ENCODE measurements around the gene LY6G5C. TPM values are rescaled to one million over a fixed set of nuclear protein-coding genes. Genes with fewer than 3 reads are reported as not detected.

Gene LY6G5C
- total RNA-seq, 1 donor from 2014 or later, result 0.51 TPM

Other genes starting within 250 kb of the LY6G5C start
- 6.5 and 9.6 TPM in 2 replicates for gene MICB, start 182.9 kb downstream of the LY6G5C start, total RNA-seq
- gene MCCD1, start 152.1 kb downstream of the LY6G5C start, total RNA-seq, result not detected in 2 replicates
- 222 and 273 TPM in 2 replicates for gene DDX39B, start 139.1 kb downstream of the LY6G5C start, total RNA-seq
- 2.6 and 3.3 TPM in 2 replicates for gene ATP6V1G2, start 134.5 kb downstream of the LY6G5C start, total RNA-seq
- 12.0 and 23.5 TPM in 2 replicates for gene NFKBIL1, start 133.5 kb downstream of the LY6G5C start, total RNA-seq
- gene LTA, start 108.8 kb downstream of the LY6G5C start, total RNA-seq, result not detected in 2 replicates
- under 0.01 TPM in 1 of 2 replicates, not detected in the other for gene TNF, start 105.5 kb downstream of the LY6G5C start, total RNA-seq
- not detected in 2 replicates for gene LTB, start 98.6 kb downstream of the LY6G5C start, total RNA-seq
- gene LST1, start 94.8 kb downstream of the LY6G5C start, total RNA-seq, result not detected in 2 replicates
- not detected in 2 replicates for gene NCR3, start 88.1 kb downstream of the LY6G5C start, total RNA-seq
- gene AIF1, start 65.8 kb downstream of the LY6G5C start, total RNA-seq, result not detected in 2 replicates
- gene PRRC2A, start 60.4 kb downstream of the LY6G5C start, total RNA-seq, result 29.1 and 76.5 TPM in 2 replicates
- 116 and 226 TPM in 2 replicates for gene BAG6, start 28.4 kb downstream of the LY6G5C start, total RNA-seq
- gene APOM, start 25.2 kb downstream of the LY6G5C start, total RNA-seq, result 0.60 and 0.89 TPM in 2 replicates
- gene C6orf47, start 20.3 kb downstream of the LY6G5C start, total RNA-seq, result 16.6 and 22.0 TPM in 2 replicates
- 10.1 and 10.3 TPM in 2 replicates for gene GPANK1, start 16.1 kb downstream of the LY6G5C start, total RNA-seq
- gene CSNK2B, start 15.0 kb downstream of the LY6G5C start, total RNA-seq, result 73.6 and 90.3 TPM in 2 replicates
- 2.9 and 3.0 TPM in 2 replicates for gene LY6G5B, start 11.1 kb downstream of the LY6G5C start, total RNA-seq
- gene ABHD16A, start 22.3 kb upstream of the LY6G5C start, total RNA-seq, result 38.6 and 56.1 TPM in 2 replicates
- not detected in 2 replicates for gene LY6G6F, start 25.8 kb upstream of the LY6G5C start, total RNA-seq
- not detected in 2 replicates for gene LY6G6D, start 34.3 kb upstream of the LY6G5C start, total RNA-seq
- not detected in 2 replicates for gene LY6G6C, start 40.7 kb upstream of the LY6G5C start, total RNA-seq
- not detected in 2 replicates for gene MPIG6B, start 42.3 kb upstream of the LY6G5C start, total RNA-seq
- 54.9 and 59.1 TPM in 2 replicates for gene DDAH2, start 48.2 kb upstream of the LY6G5C start, total RNA-seq
- gene CLIC1, start 55.5 kb upstream of the LY6G5C start, total RNA-seq, result 514 and 620 TPM in 2 replicates
- 3.6 and 10.9 TPM in 2 replicates for gene MSH5, start 58.9 kb upstream of the LY6G5C start, total RNA-seq
- gene SAPCD1, start 81.6 kb upstream of the LY6G5C start, total RNA-seq, result 1.2 TPM in 2 replicates
- gene VWA7, start 96.3 kb upstream of the LY6G5C start, total RNA-seq, result 0.09 TPM in 1 of 2 replicates, not detected in the other
- gene VARS1, start 114.7 kb upstream of the LY6G5C start, total RNA-seq, result 67.4 and 123 TPM in 2 replicates
- gene LSM2, start 125.9 kb upstream of the LY6G5C start, total RNA-seq, result 17.2 and 18.4 TPM in 2 replicates
- 1.2 and 2.1 TPM in 2 replicates for gene HSPA1L, start 134.2 kb upstream of the LY6G5C start, total RNA-seq
- 73.6 and 99.1 TPM in 2 replicates for gene HSPA1A, start 134.5 kb upstream of the LY6G5C start, total RNA-seq
- 84.9 and 117 TPM in 2 replicates for gene HSPA1B, start 146.7 kb upstream of the LY6G5C start, total RNA-seq
- 72.0 and 133 TPM in 2 replicates for gene NEU1, start 181.8 kb upstream of the LY6G5C start, total RNA-seq
- 0.05 and 0.30 TPM in 2 replicates for gene SLC44A4, start 197.9 kb upstream of the LY6G5C start, total RNA-seq
- gene EHMT2, start 216.6 kb upstream of the LY6G5C start, total RNA-seq, result 51.1 and 57.6 TPM in 2 replicates
- gene ZBTB12, start 221.0 kb upstream of the LY6G5C start, total RNA-seq, result 3.6 and 4.7 TPM in 2 replicates
- gene C2, start 246.7 kb upstream of the LY6G5C start, total RNA-seq, result 0.42 and 0.89 TPM in 2 replicates

Data from smooth muscle cell of the umbilical artery (primary cell).